NCI-H2196 treated with DMSO at 0.1 percent for 48 hours (cell line): ENCODE measurements around the gene HNRNPU.

Experiments used
- DNase-seq: peaks from one replicate; lab custom pipeline; 2025; ENCODE audit not compliant: unreplicated experiment; lab: John Stamatoyannopoulos, UW

The HNRNPU gene

DNA sequence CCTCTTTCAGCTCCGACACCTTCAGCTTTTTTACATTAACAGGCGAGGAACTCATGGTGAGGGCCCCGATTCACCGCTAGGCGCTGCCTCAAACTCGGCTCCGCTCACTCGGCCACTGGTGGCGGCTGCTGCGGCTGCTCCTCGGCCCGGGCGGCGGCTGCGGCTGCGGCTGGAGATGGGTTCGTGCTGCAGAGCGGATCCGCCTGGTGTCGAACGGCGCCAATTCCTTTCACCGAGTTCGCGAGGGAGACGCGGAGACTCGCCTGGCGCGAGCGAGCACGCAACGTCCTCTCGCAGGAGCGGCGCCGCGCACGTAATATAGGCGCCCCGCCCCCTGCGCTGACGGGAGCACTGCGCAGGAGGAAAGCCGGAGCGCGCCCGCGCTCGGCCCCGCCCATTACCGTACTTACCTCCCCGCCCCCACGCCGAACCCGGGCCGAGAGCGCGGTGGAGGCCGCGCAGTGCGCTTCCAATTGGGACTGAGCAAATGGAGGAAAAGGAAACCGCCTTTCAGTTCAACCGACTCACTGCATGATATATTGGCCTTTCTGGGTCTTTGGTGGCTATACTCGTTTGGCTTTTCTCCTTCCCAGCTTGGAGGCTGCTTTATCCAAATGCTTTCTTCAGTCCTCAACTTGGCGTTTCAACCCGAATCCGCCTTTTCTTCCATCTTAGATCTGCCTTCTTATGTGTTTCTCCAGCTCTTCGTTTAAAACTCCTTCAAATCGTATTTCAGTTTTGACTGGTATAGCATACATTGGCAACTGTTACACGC is at the start of gene HNRNPU:
TSS of gene HNRNPU (minus strand) at position 291 of the 775 bp plus-strand sequence. CDS start at position 55, 236 bp downstream.
- DNase-seq, result peak; percentile 68

- no peak for DNase-seq
These were observed 49.5 kb upstream of the HNRNPU start for GRCh38 chr1:244913806-244914205.

GRCh38 chr1:244904119-244904518 is 39.8 kb upstream of the HNRNPU start:
- no peak for DNase-seq

DNA sequence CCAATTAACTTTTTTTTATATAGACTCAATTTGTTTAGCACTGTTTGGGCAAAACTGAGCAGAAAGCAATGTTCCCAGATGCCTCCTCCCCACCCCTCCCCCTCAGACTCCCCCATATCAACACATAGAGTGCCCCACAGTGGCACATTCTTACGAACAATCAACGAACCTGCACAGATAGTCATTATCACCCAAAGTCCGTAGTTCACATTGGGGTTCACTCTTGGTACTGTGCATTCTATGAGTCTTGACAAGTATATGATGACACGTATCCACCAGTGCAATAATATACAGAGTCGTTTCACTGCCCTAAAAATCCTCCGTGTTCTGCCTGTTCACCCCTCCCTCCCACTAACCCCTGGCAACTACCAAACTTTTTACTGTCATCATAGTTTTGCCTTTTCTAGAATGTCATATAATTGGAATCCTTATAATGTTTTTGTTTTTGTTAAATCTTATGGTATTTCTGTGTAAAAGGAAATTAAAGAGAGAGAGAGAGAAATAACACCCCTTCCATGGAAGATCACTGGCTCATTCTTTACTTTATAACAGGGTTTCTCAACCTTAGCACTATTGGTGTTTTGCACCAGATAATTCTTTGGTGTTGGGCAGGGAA is 37.2 kb upstream of the HNRNPU start:
- DNase-seq, result no peak

DNA sequence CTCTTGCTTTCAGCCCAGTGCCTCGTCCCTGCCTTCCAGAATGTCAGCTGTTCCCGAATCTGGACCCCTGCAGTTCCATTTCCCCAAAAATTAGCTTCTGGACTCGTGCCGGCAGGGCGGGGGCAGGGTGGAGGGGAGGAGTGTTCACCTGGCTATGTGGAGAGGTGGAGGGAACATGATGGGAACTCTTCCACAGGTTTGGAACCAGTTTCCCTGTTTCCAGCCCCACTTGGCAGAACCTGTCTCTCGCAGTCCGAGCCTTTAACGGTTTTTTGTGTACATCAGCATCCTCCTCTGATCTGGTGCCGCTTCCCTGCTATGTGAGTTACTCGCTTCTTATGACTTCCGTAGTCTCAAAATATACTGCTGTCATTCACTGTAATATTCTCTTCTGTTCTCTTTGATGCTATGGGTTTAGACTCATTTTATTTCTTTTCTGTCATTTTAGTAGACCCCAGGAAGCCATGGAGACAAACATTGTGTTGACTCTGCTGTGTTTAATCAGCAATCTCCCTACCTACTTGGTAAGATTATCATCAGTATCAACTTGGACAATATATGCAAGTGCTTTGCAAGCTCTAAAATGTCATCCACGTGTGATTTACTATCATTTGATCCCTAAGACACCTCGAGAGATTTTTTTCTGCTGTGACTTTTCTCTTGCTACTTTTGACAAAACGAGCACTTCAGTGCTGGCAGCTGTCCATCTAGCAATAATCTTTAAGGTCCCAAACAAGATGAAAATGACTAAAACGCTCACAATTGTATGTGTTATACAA is 33.3 kb upstream of the HNRNPU start:
- DNase-seq, result no peak

- no peak for DNase-seq
These were observed 32.2 kb upstream of the HNRNPU start for GRCh38 chr1:244896550-244896949.

DNA sequence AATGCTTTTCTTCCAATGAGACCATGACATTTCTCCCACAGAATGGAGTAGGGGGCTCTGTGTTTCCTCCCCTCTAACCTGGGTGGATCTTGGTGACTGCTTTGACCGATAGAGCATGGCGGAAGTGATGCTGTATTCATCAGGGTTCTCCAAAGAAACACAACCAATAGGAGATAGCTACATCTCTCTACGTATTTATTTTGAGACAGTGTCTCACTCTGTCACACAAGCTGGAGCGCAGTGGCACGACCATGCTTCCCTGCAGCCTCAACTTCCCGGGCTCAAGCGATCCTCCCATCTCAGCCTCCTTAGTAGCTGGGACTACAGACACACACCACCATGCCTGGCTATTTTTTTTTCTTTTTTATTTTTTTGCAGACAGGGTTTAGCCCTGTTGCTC is 29.5 kb upstream of the HNRNPU start:
- DNase-seq, result no peak

GRCh38 chr1:244887281-244887680 is 22.9 kb upstream of the HNRNPU start:
- no peak for DNase-seq

DNA sequence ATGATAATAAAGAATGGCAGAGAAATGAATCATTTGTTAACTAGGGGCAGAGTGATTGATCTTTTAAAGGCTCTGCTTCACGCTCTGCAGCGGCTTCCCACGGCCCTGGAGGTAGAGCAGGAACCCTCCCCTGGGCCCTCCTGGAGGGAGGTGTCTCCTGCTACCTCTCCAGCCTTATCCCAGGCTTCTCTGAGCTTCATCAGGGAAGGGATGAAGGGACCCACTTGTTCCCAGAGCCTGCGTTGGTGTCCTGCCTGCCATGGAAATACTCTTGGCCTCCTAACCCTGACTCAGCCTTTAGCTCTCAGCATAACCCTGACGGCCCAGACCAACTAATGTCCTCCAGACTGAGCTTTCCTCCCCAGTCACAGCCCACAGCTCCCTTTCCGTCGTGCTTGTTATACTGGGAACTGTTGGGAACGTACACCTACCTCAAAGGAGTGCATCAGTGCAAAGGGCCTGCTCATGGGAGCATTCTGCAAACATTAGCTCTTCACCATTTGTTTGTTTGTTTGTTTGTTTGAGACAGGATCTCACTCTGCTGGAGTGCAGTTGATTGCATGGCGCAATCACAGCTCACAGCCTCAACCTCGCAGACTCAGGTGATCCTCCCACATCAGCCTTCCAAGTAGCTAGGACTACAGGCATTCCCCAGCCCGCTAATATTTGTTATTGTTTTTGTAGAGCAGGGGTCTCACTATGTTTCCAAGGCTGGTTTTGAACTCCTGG is 17.4 kb upstream of the HNRNPU start:
- no peak for DNase-seq

- DNase-seq, result no peak
These were observed 14.3 kb upstream of the HNRNPU start for GRCh38 chr1:244878681-244879080.

- no peak for DNase-seq
These were observed 12.0 kb upstream of the HNRNPU start for GRCh38 chr1:244876228-244876910.

DNA sequence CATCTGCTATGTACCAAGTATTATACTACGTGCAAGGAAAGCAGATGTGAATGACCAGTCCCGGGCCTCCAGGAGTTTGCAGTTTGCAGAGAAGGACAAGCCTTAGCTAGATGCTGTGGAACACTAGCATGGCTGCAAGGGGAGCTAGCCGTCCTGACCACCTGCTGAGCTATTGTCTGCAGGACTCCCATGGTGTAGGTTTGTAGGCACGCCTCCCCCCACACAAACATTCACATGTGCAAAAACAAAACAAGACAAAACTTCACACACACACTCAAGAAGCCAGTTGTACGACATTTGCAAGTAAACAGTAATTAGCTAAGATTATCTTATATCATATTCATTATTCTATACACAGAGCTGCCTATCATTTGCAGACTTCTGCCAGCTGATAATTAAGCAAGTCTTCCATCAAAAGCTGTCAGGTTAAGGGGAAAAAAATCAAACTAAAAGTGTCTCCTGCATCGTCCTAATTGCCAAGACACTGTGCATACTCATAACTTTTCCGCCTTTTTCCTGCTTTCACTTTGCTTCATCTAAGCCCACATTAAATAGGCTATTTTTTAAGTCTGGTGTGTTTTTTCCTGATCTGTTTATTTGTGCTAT is 10.7 kb upstream of the HNRNPU start:
- no peak for DNase-seq

DNA sequence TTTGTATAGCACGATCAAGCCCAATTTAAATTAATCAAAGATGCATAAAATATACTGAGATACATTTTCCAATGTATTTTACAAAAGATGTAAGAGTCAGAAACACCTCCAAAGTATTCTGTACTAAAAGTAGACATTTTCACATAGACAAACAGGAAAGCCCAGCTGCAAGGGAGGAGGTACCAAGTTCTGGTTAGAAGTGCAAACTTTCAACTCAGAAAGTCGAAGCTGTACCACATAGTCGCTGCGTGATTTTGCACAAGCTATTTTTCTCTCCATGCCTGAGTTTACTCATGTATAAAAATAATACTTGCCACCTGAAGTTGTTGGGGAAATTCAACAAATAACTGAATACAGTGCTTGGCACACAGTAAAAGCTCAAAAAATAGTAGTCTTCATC is 5.6 kb upstream of the HNRNPU start:
- no peak for DNase-seq

DNA sequence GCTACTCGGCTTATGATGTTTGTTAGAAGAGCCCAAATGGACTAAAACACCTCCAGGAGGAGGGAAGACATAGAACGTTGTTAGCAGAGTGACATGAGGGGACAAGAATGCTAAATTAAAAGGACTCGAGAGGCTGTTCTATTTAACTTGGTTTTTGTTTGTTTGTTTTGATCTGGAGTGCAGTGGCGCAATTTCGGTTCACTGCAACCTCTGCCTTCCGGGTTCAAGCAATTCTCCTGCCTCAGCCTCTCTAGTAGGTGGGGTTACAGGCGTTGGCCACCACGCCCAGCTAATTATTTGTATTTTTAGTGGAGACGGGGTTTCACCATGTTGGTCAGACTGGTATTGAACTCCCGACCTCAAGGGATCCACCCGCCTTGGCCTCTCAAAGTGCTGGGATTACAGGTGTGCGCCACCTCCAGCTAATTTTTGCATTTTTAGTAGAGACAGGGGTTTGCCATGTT is 5.1 kb upstream of the HNRNPU start:
- DNase-seq, result no peak

DNA sequence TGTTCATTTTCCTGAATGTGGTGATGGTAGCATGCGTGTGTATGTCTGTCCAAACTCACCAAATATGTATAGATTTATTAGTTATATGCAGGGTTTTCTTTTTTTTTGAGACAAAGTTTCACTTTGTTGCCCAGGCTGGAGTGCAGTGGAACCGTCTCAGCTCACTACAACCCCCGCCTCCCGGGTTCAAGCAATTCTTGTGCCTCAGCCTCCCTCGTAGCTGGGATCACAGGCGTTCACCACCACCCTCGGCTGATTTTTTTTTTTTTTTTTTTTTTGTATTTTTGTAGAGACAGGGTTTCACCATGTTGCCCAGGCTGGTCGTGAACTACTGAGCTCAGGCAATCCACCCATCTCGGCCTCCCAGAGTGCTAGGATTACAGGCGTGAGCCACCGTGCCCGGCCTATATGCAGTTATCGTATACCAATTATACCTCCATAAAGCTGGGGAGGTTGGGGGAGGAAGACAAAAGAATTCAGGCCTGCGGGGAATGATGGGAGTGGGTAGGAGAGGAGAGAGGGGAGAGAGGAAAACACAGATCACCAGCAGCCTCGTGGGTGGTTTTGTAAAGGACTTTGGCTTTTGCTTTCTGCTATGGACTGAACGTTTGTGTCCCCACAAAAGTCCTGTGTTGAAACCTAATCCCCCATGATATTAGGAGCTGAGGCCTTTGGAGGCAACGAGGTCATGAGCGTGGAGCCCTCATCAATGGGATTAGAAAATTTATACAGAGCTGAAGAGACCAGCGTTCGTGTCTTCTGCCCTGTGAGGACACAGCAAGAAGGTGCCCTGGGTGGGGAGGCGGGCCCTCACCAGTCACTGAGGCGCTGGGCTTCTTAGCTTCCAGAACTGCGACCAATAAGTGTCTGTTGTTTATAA is 4.4 kb upstream of the HNRNPU start:
- no peak for DNase-seq

DNA sequence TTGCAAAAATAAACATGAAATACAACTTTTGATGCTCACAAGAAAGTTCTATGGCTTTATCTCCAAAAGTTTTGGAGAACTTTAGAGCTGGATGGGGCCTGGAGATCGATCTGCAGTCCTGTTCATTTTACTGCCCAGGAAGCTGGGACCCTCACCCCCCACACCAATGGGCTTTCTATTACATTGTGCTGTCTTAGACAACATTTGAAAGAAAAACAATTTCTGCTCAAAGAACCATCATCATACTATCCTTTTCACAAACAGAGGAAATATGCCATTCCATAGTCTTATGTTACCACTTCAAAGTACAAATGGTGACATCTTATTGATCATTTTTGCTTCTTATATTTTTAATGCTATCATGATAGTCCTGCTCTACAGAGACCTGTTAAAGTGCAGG is 2.0 kb upstream of the HNRNPU start:
- no peak for DNase-seq

DNA sequence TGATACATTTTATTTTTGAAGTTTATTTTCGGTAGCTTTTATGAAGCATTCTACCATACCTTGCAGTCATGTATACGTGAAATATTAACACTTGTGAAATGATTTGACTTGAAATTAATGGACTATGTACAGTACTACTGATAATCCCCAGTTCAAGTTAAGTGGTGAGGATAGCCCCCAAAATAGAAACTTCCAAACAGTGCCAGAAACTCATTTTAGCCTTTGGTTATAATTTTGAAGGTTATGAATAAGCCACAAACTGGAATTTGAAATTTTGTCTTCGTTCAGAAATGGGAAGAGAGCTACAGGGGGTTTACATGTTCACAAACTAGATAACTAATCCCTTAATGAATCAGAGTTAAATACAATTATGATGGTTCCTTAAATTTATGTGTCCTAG is 1.5 kb upstream of the HNRNPU start:
- no peak for DNase-seq

DNA sequence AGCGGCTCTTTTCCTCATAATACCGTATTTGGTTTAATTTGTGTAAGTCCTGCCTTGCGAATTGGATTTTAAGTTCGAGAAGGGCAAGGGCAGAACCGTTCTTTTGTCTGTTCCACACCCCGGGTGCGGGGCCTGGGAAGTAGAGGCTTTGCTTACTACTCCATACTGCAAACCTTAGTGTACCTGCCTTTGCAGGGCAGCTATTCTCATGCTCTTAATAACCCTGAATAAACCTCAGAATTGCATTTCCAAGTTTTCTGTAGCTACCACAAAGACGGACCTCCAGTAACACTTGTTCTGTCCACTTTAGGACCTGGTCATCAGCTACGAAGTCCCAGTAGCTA is 657 bp upstream of the HNRNPU start:
- no peak for DNase-seq

DNA sequence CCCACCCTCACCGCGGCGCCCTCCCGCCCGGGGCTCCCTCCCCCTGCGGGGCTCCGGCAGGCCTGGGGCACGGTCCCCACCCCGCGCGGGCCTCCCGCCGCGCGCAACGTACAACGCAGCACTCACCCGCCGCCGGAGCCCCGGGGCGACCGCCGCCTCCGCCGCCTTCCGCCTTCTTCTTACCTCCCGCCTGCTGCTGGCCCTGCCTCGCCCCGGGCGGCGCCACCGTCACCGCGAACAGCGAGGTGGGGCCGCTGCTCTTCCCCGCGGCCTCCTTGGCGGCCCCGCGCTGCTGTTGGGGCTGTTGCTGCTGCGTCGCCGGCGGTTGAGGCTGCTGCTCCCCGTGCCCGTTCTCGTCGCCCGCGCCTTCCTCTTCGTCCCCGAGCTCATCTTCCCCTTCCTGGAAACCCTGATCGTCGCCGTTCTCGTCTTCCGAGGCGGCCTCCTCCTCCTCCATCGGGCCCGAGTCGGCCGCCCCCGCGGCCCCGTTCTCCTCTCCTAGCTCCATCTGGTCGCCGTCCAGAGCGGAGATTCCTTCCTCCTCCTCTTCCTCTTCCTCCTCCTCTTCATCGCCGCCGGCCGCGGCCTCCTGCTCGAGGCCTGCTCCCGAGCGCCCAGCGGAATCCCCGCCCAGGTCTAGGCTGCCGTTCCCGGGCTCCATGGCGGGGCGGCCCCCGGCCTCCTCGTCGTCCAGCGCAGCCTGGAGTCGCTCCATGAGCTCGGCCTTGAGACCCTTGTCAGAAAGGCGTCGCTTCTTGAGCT is 671 bp downstream of the HNRNPU start:
- DNase-seq, result no peak
